Gastroesophageal sphincter (tissue), 4 donors: ENCODE data around the gene IL9. TPM values are rescaled to one million over a fixed set of nuclear protein-coding genes. Genes with fewer than 3 reads are reported as not detected.

ENCODE experiments used
- ATAC-seq: fragments of 150-250 bp; one replicate; pipeline ENCODE4 v1.9.1; 2016; ENCODE audit warnings: mild to moderate bottlenecking, moderate library complexity
- H3K27ac ChIP-seq, 4 donors: fragments of 200-600 bp; sonication (generic) in 3 of 4; 1 replicate in 3 of 4; 2 replicates in 1 of 4; pipeline ENCODE4 v1.5.1; 2016 to 2019
- H3K27me3 ChIP-seq: fragments of 200-600 bp; sonication (generic); one replicate; pipeline ENCODE4 v1.5.1; 2019
- H3K36me3 ChIP-seq, 2 donors: fragments of 200-600 bp; sonication (generic); one replicate each; pipeline ENCODE4 v1.5.1; 2019; ENCODE audit warnings: control low read depth in 1 of 2
- H3K4me1 ChIP-seq, 3 donors: fragments of 200-600 bp; sonication (generic); 1 replicate in 2 of 3; 2 replicates in 1 of 3; pipeline ENCODE4 v1.5.1; 2016 to 2019; ENCODE audit warnings: control low read depth in 2 of 3
- H3K4me3 ChIP-seq, 2 donors: fragments of 200-600 bp; sonication (generic); one replicate each; pipeline ENCODE4 v1.5.1; 2019; ENCODE audit warnings: mild to moderate bottlenecking in 1 of 2, moderate library complexity in 1 of 2
- H3K9me3 ChIP-seq, 3 donors: fragments of 200-600 bp; sonication (generic); one replicate each; pipeline ENCODE4 v1.5.1; 2017 to 2019; ENCODE audit warnings: control low read depth in 2 of 3
- EP300 ChIP-seq: sonication (generic); formaldehyde crosslinking; IDR thresholded peaks from one replicate; pipeline ENCODE4 v1.6.1; 2017; ENCODE audit warnings: antibody characterized with exemption, mild to moderate bottlenecking
- POLR2A ChIP-seq, 2 donors: fragments of 450-650 bp; IDR thresholded peaks; one replicate each; pipeline ENCODE4 v1.6.1; 2017; ENCODE audit warnings: antibody characterized with exemption in 2 of 2, mild to moderate bottlenecking in 2 of 2, moderate library complexity in 1 of 2
- POLR2AphosphoS5 ChIP-seq: sonication (generic); formaldehyde crosslinking; IDR thresholded peaks from one replicate; pipeline ENCODE4 v1.6.1; 2017; ENCODE audit warnings: antibody characterized with exemption
- WGBS, 2 donors: methylation state at CpG; one replicate each; pipeline ENCODE4 v1.1.5; 2018; ENCODE audit warnings: low coverage in 1 of 2; 5-methylcytosine and 5-hydroxymethylcytosine counted together
- total RNA-seq, 4 donors: library from RNA; depleted of rRNA; stranded (reverse); fragments of >200 nt; gene quantifications; one replicate each; pipeline ENCODE4 v1.1.0, GENCODE V29; 2016
- TF ChIP-seq, protein P1 (sequence below), 4 experiments: fragments of 200-600 bp in 2 of 4; fragments of 450-650 bp in 2 of 4; sonication (generic) in 1 of 4; IDR thresholded peaks; one replicate each; pipeline ENCODE4 v1.5.1; 2017 to 2019; ENCODE audit warnings: antibody characterized with exemption in 4 of 4, mild to moderate bottlenecking in 2 of 4, moderate library complexity in 2 of 4

The IL9 gene
- total RNA-seq, 4 donors from 2014 or later, result not detected

DNA sequence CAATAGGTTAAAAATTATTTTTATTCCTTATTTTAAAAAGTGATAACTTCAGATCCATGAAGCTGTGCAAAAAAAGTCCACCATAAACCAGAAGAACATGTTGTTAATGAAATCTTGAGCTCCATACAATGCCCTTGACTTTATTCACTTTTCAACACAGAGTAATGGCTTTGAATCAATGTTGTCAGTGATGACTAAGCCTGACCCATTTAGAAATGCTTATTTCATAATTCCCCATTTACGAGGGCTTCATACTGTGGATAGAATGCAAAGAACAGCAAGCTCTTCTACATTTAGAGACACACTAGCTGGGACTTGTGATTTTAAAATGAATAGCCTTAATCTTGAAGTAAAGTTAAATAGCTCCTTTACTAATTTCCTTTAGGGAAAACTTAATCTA lies 25.7 kb upstream of the IL9 start:
- no peak for ATAC-seq
- peaks cover 19% of the 10 kb centered on the region for H3K27me3 ChIP-seq
- H3K9me3 ChIP-seq, result no peaks in the 10 kb centered on the region
- 14 to 17% methylated on average over 1 of the region's 1 CpG for WGBS, 2 donors
- no peaks in the 10 kb centered on the region for H3K36me3 ChIP-seq
- no peak overlapping the region for H3K27ac ChIP-seq
- no peaks in the 10 kb centered on the region for H3K4me1 ChIP-seq
- H3K4me3 ChIP-seq, result no peak overlapping the region
- no peak for TF ChIP-seq EP300

DNA sequence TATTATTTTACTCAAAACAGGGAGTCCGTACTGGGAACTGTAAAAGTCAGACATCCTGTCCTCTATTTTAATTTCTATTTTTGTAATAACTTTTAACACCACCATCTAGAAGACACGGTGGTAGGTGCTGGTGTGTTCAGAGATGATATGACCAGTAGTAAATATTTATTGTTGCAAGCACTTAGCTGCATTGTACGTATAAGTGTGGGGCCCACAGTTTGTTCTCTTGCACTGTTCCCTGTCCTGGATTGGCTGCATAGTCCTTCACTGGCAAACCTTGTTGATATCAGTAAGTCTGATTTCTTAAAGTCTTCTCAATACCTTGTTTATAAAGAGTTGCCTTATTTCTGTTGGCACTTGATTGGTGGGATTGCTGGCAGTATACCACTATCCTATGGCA lies 24.6 kb upstream of the IL9 start:
- TF ChIP-seq, protein P1, sequence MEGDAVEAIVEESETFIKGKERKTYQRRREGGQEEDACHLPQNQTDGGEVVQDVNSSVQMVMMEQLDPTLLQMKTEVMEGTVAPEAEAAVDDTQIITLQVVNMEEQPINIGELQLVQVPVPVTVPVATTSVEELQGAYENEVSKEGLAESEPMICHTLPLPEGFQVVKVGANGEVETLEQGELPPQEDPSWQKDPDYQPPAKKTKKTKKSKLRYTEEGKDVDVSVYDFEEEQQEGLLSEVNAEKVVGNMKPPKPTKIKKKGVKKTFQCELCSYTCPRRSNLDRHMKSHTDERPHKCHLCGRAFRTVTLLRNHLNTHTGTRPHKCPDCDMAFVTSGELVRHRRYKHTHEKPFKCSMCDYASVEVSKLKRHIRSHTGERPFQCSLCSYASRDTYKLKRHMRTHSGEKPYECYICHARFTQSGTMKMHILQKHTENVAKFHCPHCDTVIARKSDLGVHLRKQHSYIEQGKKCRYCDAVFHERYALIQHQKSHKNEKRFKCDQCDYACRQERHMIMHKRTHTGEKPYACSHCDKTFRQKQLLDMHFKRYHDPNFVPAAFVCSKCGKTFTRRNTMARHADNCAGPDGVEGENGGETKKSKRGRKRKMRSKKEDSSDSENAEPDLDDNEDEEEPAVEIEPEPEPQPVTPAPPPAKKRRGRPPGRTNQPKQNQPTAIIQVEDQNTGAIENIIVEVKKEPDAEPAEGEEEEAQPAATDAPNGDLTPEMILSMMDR (IDR thresholded peaks at IDR 0.05), result no peak
- no peak for TF ChIP-seq POLR2A (IDR thresholded peaks at IDR 0.05)
- no peak for TF ChIP-seq POLR2AphosphoS5
- no peak for TF ChIP-seq EP300
- Histone ChIP-seq H3K9me3 (no peaks in the 10 kb centered on the region), H3K27me3 (peaks cover 18% of the 10 kb centered on the region), H3K4me3 (no peak overlapping the region), H3K27ac (no peak overlapping the region), H3K4me1 (no peaks in the 10 kb centered on the region), H3K36me3 (no peaks in the 10 kb centered on the region)
- 55 to 68% methylated on average over 3 of the region's 3 CpGs for WGBS, 2 donors
- no peak for ATAC-seq

DNA sequence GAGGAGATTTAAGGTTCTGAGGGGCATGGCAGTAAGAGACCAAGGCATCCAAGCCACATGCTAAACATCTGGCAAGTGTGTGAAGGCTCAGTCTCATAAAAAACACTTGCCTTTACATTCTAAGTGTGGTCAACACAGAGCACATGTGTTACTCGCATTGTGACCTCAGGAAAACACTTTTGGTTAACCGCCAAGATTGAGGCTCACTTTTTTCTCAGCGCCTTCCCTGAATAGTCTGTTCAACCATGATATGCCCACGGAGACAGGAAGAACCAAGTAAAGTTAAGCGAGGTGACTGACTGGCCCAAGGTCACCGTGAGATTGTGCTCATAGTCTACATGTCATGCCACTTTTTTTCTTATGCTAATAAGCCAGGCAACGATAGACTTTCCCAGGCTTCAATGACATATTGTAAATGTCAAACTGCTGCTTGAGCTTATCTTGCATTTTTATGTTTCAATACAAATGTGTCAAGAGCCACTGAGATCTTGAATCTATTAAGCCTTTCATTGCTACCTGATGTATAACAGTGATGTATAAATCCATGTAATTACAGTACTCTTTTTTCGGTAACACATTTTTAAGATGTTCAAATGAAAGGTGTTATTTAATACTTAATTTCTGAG lies 21.1 kb upstream of the IL9 start:
- Histone ChIP-seq H3K27ac (no peak overlapping the region), H3K4me3 (no peak overlapping the region), H3K9me3 (no peaks in the 10 kb centered on the region), H3K4me1 (no peaks in the 10 kb centered on the region), H3K27me3 (peaks cover 28% of the 10 kb centered on the region), H3K36me3 (no peaks in the 10 kb centered on the region)
- TF ChIP-seq POLR2A (IDR thresholded peaks at IDR 0.05), result no peak
- TF ChIP-seq, protein P1 (IDR thresholded peaks at IDR 0.05), result no peak
- ATAC-seq, result no peak
- 79 to 87% methylated on average over 3 to 8 of the region's 8 CpGs for WGBS, 2 donors

DNA sequence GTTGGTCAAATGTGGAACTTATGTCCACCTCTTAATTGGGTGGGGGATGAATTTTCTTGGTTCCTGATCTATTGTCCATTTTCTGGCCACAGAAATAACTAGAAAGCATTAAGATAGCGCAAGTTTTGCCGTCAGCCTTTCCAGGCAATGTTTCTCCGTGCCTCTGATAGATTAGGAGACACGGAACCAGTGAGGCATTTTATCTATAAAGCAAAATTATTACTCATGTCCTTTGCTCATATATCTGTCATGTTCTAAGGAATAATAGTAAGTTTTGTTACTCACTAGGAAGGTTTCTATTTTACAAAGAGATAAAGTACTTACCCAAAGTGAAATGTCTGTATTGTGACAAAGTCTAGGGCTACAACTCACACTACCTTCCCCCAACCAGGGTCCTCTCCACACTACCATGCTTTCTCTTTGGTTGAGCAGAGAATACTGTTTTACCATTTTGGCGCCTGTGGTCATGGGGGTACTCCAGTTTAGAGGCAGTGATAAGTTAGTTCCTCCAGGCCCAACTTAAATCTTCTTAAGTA lies 19.9 kb upstream of the IL9 start:
- 79 to 84% methylated on average over 5 of the region's 5 CpGs for WGBS, 2 donors
- H3K4me3 ChIP-seq, result no peak overlapping the region
- H3K4me1 ChIP-seq, result no peaks in the 10 kb centered on the region
- TF ChIP-seq, protein P1 (IDR thresholded peaks at IDR 0.05), result no peak
- TF ChIP-seq EP300, result no peak
- no peak for TF ChIP-seq POLR2AphosphoS5
- no peak for TF ChIP-seq POLR2A (IDR thresholded peaks at IDR 0.05)
- no peak for ATAC-seq
- no peaks in the 10 kb centered on the region for H3K9me3 ChIP-seq
- H3K27ac ChIP-seq, result no peak overlapping the region
- peaks cover 38% of the 10 kb centered on the region for H3K27me3 ChIP-seq
- H3K36me3 ChIP-seq, result no peaks in the 10 kb centered on the region

DNA sequence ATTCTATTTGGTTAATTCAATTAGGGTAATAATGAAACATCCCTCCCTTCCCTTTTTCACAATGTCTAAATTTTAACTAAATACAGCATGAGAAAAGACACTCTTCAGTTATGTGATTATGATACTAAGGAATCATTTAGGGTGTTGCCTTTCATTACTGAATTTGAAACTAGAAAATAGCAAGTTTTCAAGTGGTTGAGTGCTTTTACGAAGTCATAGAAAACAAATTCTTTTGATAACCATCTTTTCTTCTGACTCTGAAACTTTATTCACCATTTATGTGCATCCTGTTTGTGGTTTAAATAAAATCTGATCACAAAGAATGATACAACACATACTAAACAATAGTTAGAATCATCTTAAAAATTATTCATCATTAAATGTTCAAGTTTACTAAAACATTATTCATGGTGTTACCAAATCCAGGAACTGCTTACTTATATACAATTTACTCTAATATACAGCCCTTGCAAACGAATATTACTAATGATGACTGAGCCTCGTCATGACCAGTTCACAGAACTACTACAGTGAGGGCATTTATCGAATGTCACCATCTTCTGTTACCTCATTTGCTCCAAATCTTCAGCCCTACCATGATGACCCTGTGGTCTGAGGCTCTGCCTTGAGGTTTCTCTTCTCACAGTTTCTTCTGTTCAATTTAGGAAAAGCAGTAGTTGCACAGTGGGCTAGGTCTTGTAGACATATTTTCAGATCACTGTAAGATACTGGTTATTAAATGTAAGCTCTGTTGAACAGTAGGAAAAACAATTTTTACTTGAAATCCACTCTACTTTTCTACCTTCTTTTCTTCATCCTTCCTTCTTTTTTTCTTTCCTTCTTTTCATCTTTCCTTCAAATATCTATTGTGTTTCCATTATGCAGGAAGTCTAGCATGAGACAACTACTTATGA lies 18.3 kb upstream of the IL9 start:
- no peak for ATAC-seq
- H3K36me3 ChIP-seq, result no peaks in the 10 kb centered on the region
- 55 to 61% methylated on average over 4 of the region's 4 CpGs for WGBS, 2 donors
- H3K27ac ChIP-seq, result no peak overlapping the region
- no peaks in the 10 kb centered on the region for H3K4me1 ChIP-seq
- H3K27me3 ChIP-seq, result peaks cover 53% of the 10 kb centered on the region
- H3K4me3 ChIP-seq, result no peak overlapping the region
- no peak for TF ChIP-seq EP300
- TF ChIP-seq POLR2A (IDR thresholded peaks at IDR 0.05), result no peak
- TF ChIP-seq, protein P1 (IDR thresholded peaks at IDR 0.05), result no peak
- no peak for TF ChIP-seq POLR2AphosphoS5
- H3K9me3 ChIP-seq, result no peaks in the 10 kb centered on the region
